ENCODE results near the gene PACSIN1.

PACSIN1 gene

GRCh38 chr6:34514593-34515472 lies 49.0 kb downstream of the PACSIN1 start:
- no peak for DNase-seq

- DNase-seq, result no peak
Observed at GRCh38 chr6:34515473-34516387, 49.9 kb downstream of the PACSIN1 start.

- no peak for DNase-seq
Observed at GRCh38 chr6:34516391-34517324, 50.8 kb downstream of the PACSIN1 start.

DNA sequence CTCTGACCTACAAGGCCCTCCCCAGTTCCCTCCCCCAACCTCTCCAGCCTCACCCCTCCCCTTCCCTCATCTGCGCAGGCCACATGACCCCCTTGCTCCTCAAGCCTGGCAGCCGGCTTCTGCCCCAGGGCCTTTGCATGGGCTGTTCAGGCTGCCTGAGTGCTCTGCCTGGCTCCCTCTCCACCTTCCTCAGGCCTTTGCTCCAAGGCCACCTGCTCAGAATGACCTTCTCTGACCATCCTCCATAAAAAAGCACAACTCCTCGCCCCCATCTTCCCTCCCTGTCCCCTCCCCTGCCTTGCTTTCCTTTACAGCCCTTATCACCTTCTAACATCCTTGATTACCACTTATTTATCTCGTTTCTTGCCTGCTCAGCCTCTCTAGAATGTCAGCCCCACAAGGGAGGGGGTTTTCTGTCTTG lies 51.6 kb downstream of the PACSIN1 start:
- DNase-seq, result no peak

- DNase-seq, result no peak
Observed at GRCh38 chr6:34517966-34518365, 52.1 kb downstream of the PACSIN1 start.

DNA sequence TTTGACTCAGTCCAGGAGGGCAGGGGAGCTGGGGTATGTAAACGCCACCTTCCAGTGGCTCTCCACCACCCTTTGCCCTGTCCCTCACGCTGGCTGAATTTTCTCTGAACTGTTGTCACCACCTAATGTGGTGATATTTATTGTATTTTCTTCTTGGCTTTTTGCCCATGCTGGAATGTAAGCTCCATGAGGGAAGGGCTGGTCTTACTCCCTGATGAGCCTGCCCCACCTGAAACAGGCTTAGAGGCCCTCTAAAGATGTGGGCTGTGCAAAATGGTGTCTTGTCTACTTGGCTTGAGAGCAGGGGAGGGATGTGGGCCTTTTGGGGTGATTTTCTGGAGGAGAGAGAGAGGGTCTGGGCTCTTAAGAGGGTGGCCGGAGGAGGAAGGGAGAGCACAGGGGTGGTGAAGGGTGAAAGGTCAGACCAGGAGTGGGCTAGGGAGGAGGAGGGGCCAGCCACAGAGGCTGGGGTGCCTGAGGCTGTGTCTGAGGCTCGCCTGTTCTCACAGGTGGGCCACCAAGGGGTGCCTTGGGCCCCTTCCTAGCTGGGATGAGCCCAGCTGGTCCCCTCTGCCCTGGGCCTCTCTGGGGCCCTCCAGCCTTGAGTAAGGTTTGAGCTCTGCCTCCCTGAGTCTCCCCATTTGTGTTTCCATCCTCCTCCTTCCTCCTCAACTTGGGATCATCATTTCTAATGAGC lies 52.9 kb downstream of the PACSIN1 start:
- no peak for DNase-seq

- no peak for DNase-seq
Observed at GRCh38 chr6:34519971-34520644, 54.2 kb downstream of the PACSIN1 start.

DNA sequence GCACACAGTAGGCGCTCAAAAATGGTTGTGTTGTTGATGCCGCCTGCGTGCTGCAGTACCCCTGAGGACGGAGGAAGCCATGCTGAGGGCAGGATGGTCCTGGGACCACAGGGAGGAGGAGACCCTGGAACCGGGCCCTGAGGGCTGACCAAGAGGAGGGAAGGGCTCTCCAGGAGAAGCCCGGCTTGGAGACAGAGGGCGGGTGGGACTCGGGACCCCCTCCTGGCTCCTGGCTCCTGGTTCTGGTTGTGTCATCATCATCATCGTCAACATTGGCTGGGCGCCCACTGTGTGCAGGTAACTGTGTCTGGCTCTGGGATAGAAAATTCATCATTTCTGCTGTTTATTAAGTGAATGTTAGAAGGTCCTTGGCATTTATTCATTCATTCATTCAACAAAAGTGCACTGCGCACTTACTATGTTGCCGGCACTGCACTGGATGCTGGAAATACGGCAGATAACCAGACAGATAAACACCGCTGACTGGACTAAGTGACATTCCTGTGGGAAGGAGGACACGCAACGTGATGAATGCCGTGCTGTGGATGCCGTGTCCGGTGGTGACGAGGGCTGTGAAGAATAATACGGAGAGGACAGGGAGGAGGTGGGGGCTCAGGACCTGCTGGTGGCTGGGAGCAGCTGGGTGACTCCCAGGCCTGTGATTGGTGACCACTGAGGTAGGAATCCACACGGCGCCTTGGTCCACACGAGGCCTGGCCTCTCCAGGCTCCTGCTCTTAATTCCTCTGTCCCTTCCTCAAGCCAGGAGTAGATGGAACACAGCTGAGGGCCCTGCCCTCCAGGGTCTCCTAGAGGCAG lies 55.0 kb downstream of the PACSIN1 start:
- DNase-seq, result no peak

DNA sequence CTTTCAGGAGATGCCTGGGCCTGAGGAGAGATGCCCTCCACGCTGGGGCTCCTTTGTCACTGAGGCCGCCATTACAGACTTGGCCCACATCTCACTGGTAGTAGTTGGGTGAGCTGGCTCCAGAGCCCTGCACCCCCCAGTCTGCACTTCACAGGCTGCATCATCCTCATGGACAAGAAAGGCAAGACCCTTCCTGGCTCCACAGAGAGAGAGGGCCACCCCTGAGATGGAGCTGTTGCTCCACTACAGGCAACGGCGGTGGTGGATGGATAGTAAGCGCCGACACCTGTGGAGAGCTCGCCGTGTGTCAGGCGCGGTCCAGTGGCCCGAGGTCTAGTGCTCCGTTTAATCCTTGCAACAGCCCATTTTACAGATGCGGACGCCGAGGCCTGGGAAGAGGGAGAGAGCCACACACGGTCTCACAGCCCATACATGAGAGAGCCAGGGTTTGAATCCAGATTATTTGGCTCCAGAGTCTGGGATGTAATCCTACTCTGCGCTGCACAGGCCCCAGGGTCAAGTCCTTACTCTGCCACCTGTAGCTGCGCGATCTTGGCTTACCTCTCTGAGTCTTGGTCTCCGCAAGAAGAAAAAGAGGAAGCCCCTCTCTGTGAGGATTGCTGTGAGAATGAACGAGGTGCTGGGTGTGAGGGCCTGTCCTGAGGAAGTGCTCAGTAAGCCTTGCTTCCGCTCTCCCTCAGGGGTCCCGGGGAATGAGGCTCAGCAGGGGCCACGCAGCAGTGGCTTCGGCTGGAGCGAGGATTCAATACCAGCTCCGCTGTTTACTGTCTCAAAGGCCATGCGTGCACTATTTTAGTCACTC lies 55.8 kb downstream of the PACSIN1 start:
- no peak for DNase-seq

DNA sequence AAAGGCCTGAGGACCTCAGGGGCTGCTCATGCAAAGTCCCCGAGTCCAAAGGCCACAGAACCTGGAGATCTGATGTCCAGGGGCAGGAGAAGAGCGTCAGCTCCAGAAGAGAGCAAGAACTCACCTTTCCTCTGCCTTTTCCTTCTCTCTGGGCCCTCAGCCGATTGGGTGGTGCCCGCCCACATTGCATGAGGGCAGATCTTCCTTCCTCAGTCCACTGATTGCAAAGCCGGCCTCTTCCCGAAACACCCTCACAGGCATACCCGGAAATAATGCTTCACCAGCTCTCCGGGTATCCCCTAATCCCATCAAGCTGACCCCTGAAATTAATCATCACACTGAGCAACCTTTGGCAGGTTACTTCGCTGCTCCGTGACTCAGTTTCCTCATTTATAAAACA lies 56.9 kb downstream of the PACSIN1 start:
- DNase-seq, result no peak

- DNase-seq, result no peak
Observed at GRCh38 chr6:34523441-34524206, 57.7 kb downstream of the PACSIN1 start.

DNA sequence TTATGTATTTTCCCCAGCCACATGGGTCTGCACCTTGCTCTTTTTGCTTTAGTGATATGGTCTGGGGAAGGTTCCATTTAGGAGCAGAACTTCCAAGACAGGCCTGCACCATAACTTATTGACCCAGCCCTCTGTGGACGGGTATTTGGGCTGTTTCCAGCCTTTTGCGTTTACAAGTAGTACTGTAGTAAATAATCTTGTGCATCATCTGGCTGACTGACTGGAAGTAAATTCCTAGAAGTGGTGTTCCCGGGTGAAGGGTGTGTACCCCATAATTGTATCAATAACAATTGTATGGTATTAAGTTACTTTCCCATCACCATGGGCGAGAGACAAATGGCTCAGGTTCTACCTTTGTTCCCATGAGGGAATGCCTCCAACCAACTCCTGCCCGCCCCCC lies 58.6 kb downstream of the PACSIN1 start:
- DNase-seq, result no peak

DNA sequence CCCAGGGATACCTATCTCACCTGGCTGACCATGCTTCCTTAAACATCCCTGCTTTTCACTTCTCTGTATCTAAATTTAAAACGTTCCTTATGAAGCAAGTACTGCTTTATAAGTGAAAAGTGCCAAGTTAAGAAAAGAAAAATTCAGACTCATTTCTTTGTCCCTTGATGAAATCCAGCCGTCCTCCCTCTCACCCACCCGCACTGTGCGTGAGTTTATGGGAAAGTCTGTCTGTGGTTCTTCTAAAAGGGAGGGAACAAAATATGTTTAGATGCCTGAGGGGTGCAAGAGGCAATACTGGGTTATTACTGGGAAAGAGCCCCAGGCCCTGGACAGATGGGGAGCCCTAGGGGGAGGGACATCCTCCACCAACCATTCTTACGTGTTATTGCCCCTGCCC lies 59.1 kb downstream of the PACSIN1 start:
- no peak for DNase-seq

- no peak for DNase-seq
Observed at GRCh38 chr6:34525431-34526175, 59.7 kb downstream of the PACSIN1 start.

GRCh38 chr6:34526241-34526972 lies 60.5 kb downstream of the PACSIN1 start:
- peak in 1 of 5 experiments; percentile 4 for DNase-seq

DNA sequence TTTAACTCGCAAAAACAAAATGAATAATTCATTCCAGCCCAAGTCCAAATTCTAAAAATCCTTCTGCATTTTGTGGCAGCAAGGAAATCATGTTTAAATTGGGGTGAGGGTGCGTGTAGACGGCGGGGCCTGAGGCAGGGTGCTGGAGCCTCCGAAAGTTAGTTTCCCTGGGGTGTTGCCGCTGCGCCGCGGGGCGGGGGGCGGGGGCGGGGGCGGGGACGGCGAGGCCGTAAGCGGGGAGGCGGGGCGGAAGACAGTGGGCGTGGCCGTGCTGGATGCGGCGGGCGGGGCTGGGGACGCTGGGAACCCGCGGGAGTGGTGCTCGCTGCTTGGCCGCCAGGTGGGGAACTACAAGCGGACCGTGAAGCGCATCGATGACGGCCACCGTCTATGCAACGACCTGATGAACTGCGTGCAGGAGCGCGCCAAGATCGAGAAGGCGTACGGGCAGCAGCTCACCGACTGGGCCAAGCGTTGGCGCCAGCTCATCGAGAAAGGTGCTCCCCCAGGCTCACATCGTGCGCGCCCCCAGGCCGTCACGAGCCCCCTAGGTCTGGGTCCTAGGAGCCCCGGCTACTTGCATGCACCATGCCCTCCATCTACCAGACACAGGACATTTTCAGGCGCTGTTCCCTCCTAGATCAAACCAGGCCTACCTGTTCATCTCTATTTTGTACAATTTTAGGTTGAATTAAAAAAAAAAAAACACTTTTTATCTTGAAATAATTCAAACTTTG lies 61.3 kb downstream of the PACSIN1 start:
- peak; percentile 85 to 98 (median 95) for DNase-seq

All from T-helper 2 cell (primary cell).